GM10266 (cell line): Measurements from ENCODE around the gene SSNA1.
A peak's percentile ranks its signal among the peaks of the same experiment; 100 is the strongest.

ENCODE experiments used
- DNase-seq: peaks from one replicate; pipeline ENCODE4 v3.0.0; 2012; ENCODE audit errors: extremely low spot score
- CTCF ChIP-seq: IDR thresholded peaks from 2 replicates; pipeline ENCODE4 v1.5.1; 2012; ENCODE audit warnings: mild to moderate bottlenecking, low read depth; ENCODE audit not compliant: control insufficient read depth, insufficient read depth; ENCODE audit errors: missing control alignments

Gene SSNA1

GRCh38 chr9:137148661-137149060, 39.8 kb upstream of the SSNA1 start:
- no peak for TF ChIP-seq CTCF
- DNase-seq = no peak

- TF ChIP-seq CTCF = no peak
Measured at GRCh38 chr9:137149363-137149762, 39.1 kb upstream of the SSNA1 start.

GRCh38 chr9:137149942-137150616, 38.4 kb upstream of the SSNA1 start:
- no peak for TF ChIP-seq CTCF
- peak; percentile 92 for DNase-seq

More at GRCh38 chr9:137149363-137149762, 39.1 kb upstream of the SSNA1 start:
- DNase-seq = no peak

GRCh38 chr9:137150617-137151457, 37.6 kb upstream of the SSNA1 start:
- peak; percentile 94 for DNase-seq
- no peak for TF ChIP-seq CTCF

GRCh38 chr9:137152844-137153405, 35.6 kb upstream of the SSNA1 start:
- DNase-seq = no peak
- TF ChIP-seq CTCF = no peak

GRCh38 chr9:137156567-137157375, 31.7 kb upstream of the SSNA1 start:
- no peak for TF ChIP-seq CTCF
- DNase-seq = peak; percentile 84
